Activated T-helper 2 cell treated with anti-CD3 and anti-CD28 coated beads, Interferon-gamma antibody, Interleukin-2, Interleukin-4, amounts not matched to agents 10 μg/mL and 5 μg/mL and 100 μg/mL, durations not matched to agents 14 hours and 24 hours and 36 hours (primary cell): Measurements from ENCODE around the gene PLEKHA8. TPM values are rescaled to one million over a fixed set of nuclear protein-coding genes. Genes with fewer than 3 reads are reported as not detected.
"Not testable (repeated sequence)": the region's sequence is repeated elsewhere in the genome, so short reads cannot be mapped to it uniquely, and the experiment has no call there.

Experiments used
- DNase-seq: peaks from one replicate; pipeline ENCODE4 v3.0.0; 2021; ENCODE audit warnings: low spot score
- H3K27ac Mint-ChIP-seq: one replicate; pipeline ENCODE4 v1.8.0; 2021; ENCODE audit warnings: mixed read lengths
- H3K27me3 Mint-ChIP-seq: one replicate; pipeline ENCODE4 v1.8.0; 2021; ENCODE audit warnings: low read depth, mixed read lengths
- H3K36me3 Mint-ChIP-seq: one replicate; pipeline ENCODE4 v1.8.0; 2021; ENCODE audit warnings: low read depth, mixed read lengths
- H3K4me1 Mint-ChIP-seq: one replicate; pipeline ENCODE4 v1.8.0; 2021; ENCODE audit warnings: low read depth, mixed read lengths
- H3K4me3 Mint-ChIP-seq: one replicate; pipeline ENCODE4 v1.8.0; 2021; ENCODE audit warnings: low read depth, mild to moderate bottlenecking, moderate library complexity, mixed read lengths
- H3K9me3 Mint-ChIP-seq: one replicate; pipeline ENCODE4 v1.8.0; 2021; ENCODE audit warnings: mixed read lengths
- intact Hi-C: fragments of 100-400 bp; cut with micrococcal nuclease; formaldehyde crosslinking; loops from one replicate; pipeline ENCODE4 v1.15.1; 2023
- total RNA-seq: library from RNA; stranded (reverse); gene quantifications from 2 replicates; pipeline ENCODE4 v1.2.3, GENCODE V29; 2022

Gene PLEKHA8
- total RNA-seq, 1 donor from 2014 or later: 10.9 TPM

GRCh38 chr7:30048582-30048981, 20.4 kb downstream of the PLEKHA8 start:
- intact Hi-C loops: no loop called here

GRCh38 chr7:30049173-30049572, 21.0 kb downstream of the PLEKHA8 start:
- Mint-ChIP-seq H3K27me3 (no peaks in the 10 kb centered on the region), H3K9me3 (no peaks in the 10 kb centered on the region), H3K4me1 (peaks cover 3% of the 10 kb centered on the region), H3K36me3 (peaks cover 30% of the 10 kb centered on the region), H3K4me3 (no peak overlapping the region), H3K27ac (no peak overlapping the region)
- no peak for DNase-seq
- intact Hi-C loops: no loop called here

More at GRCh38 chr7:30048582-30048981, 20.4 kb downstream of the PLEKHA8 start:
- H3K9me3 Mint-ChIP-seq: no peaks in the 10 kb centered on the region
- no peaks in the 10 kb centered on the region for H3K27me3 Mint-ChIP-seq
- DNase-seq: no peak
- H3K4me3 Mint-ChIP-seq: no peak overlapping the region
- peaks cover 27% of the 10 kb centered on the region for H3K36me3 Mint-ChIP-seq
- peaks cover 3% of the 10 kb centered on the region for H3K4me1 Mint-ChIP-seq
- H3K27ac Mint-ChIP-seq: no peak overlapping the region

DNA sequence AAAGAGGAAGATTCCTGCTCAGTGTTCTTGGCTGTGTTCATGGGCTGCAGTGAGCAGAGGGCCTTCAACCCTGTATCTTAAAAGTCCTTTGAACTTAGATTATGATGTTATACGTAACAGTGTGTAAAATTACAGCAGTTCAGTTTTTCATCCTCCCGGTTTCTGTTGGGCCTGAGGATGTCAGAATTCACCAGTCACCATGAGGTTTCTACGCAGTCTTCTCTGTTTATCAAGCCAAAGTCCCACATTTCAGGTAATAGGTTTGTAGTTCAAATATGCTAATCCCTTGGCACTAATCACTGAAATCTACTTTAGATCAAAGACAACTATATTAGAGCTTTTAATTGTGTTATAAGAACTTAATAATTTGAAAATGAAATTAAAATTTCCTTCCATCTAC, 24.9 kb downstream of the PLEKHA8 start:
- intact Hi-C loops: no loop called here
- Mint-ChIP-seq H3K27ac (no peak overlapping the region), H3K4me1 (peaks cover 3% of the 10 kb centered on the region), H3K4me3 (no peak overlapping the region), H3K36me3 (peaks cover 24% of the 10 kb centered on the region), H3K9me3 (no peaks in the 10 kb centered on the region), H3K27me3 (no peaks in the 10 kb centered on the region)
- no peak for DNase-seq

DNA sequence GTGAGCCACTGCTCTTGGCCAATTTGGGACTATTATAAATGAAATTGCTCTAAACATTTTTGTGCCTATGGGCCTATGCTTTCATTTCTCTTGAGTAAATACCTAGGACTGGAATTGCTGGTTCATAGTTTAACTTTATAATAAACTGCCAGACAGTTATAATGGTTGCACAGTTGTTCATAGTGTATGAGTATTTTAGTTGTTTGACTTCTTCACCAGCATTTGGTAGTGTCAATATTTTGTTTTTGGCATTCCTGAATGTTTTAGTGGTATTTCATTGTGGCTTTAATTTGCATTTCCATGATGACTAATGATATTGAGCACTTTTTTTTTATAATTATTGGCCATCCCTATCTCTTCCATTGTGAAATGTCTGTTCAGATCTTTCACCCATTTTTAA, 29.5 kb downstream of the PLEKHA8 start:
- intact Hi-C loops: no loop called here
- peaks cover 26% of the 10 kb centered on the region for H3K36me3 Mint-ChIP-seq
- no peak for DNase-seq

DNA sequence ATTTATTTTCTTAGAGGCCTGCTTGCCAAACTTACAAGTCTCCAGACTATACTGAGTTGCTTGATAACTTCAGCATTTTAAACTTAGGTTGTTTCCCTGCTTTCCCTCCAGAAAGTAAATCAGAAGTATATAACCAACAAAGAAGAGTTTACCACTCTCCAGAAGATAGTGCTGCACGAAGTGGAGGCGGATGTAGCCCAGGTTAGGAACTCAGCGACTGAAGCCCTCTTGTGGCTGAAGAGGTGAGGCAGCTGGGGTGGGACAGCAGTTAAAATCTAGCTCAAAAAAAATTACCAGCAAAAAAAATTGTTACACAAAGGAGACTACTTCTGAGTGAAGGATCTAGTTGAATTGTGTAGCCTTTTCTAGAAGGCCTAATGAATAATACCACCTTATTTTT, 33.6 kb downstream of the PLEKHA8 start:
- H3K36me3 Mint-ChIP-seq: peaks cover 24% of the 10 kb centered on the region
- not testable (repeated sequence) for H3K27me3 Mint-ChIP-seq, H3K4me1 Mint-ChIP-seq, H3K27ac Mint-ChIP-seq, H3K4me3 Mint-ChIP-seq, H3K9me3 Mint-ChIP-seq
- peak; percentile 15 for DNase-seq
- intact Hi-C loops: loop anchor here (1.0 kb wide), 1 partner anchor 32 kb away; no protein-coding TSS in a partner anchor

More for the DNA sequence above, 29.5 kb downstream of the PLEKHA8 start:
- H3K4me3 Mint-ChIP-seq: no peak overlapping the region
- no peaks in the 10 kb centered on the region for H3K27me3 Mint-ChIP-seq
- H3K27ac Mint-ChIP-seq: no peak overlapping the region
- peaks cover 2% of the 10 kb centered on the region for H3K4me1 Mint-ChIP-seq
- H3K9me3 Mint-ChIP-seq: no peaks in the 10 kb centered on the region

GRCh38 chr7:30062587-30062986, 34.4 kb downstream of the PLEKHA8 start:
- Mint-ChIP-seq H3K4me3 (no peak overlapping the region), H3K27me3 (no peaks in the 10 kb centered on the region), H3K9me3 (no peaks in the 10 kb centered on the region), H3K4me1 (peaks cover 2% of the 10 kb centered on the region), H3K36me3 (peaks cover 19% of the 10 kb centered on the region), H3K27ac (no peak overlapping the region)
- intact Hi-C loops: loop anchor here (1.0 kb wide), 1 partner anchor 33 kb away; no protein-coding TSS in a partner anchor
- no peak for DNase-seq

GRCh38 chr7:30065746-30066145, 37.5 kb downstream of the PLEKHA8 start:
- intact Hi-C loops: no loop called here
- H3K4me1 Mint-ChIP-seq: peaks cover 3% of the 10 kb centered on the region
- H3K9me3 Mint-ChIP-seq: no peaks in the 10 kb centered on the region
- DNase-seq: no peak
- no peak overlapping the region for H3K27ac Mint-ChIP-seq
- peaks cover 8% of the 10 kb centered on the region for H3K36me3 Mint-ChIP-seq
- no peak overlapping the region for H3K4me3 Mint-ChIP-seq
- H3K27me3 Mint-ChIP-seq: no peaks in the 10 kb centered on the region

- H3K27me3 Mint-ChIP-seq: no peaks in the 10 kb centered on the region
- H3K9me3 Mint-ChIP-seq: no peaks in the 10 kb centered on the region
These were observed 38.5 kb downstream of the PLEKHA8 start for GRCh38 chr7:30066687-30067086.

GRCh38 chr7:30068117-30068516, 39.9 kb downstream of the PLEKHA8 start:
- Mint-ChIP-seq H3K4me3 (no peak overlapping the region), H3K9me3 (no peaks in the 10 kb centered on the region), H3K27me3 (no peaks in the 10 kb centered on the region), H3K36me3 (no peaks in the 10 kb centered on the region), H3K27ac (no peak overlapping the region), H3K4me1 (peaks cover 3% of the 10 kb centered on the region)
- no peak for DNase-seq
- intact Hi-C loops: no loop called here

More at GRCh38 chr7:30066687-30067086, 38.5 kb downstream of the PLEKHA8 start:
- intact Hi-C loops: no loop called here
- no peak for DNase-seq
- H3K36me3 Mint-ChIP-seq: peaks cover 8% of the 10 kb centered on the region
- H3K4me3 Mint-ChIP-seq: no peak overlapping the region
- H3K4me1 Mint-ChIP-seq: peaks cover 3% of the 10 kb centered on the region
- H3K27ac Mint-ChIP-seq: no peak overlapping the region

DNA sequence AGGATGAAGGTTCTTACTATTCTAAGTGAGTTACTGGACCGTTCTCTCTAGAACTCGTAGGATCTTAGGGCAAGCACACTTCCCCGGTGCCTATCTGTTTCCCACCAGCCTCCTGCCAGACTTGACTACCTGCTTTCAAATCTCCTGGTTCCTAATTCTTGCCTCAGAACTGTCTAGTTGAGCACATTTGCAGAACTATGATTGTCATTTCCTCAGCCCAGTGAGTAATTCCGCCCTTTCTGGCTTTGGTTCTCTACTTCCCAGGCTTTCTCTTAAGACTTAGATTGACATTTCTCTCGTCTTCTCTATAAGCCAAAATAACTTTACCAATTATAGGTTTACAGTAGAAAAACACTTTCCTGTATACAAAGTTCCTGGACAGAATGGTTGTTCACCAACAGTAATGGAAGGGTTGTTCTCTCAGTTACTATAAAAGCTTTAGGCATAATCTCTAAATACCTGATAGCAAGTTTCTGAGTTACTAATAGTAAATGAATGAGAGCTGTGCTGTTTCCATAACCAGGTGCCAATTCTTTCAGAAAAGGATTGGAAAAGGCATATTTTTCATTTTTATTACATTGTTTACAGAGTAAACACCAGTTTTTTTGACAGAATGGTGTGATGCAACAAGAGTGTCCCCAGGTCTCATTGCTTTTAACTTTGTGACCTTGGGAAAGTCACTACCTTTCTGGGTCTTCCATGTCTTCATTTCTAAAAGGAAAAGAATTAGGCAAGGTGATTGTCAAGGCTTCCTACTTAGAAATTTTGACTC, 41.1 kb downstream of the PLEKHA8 start:
- Mint-ChIP-seq H3K4me1 (peaks cover 3% of the 10 kb centered on the region), H3K4me3 (no peak overlapping the region), H3K36me3 (no peaks in the 10 kb centered on the region), H3K27ac (no peak overlapping the region), H3K27me3 (no peaks in the 10 kb centered on the region), H3K9me3 (no peaks in the 10 kb centered on the region)
- intact Hi-C loops: no loop called here
- no peak for DNase-seq

DNA sequence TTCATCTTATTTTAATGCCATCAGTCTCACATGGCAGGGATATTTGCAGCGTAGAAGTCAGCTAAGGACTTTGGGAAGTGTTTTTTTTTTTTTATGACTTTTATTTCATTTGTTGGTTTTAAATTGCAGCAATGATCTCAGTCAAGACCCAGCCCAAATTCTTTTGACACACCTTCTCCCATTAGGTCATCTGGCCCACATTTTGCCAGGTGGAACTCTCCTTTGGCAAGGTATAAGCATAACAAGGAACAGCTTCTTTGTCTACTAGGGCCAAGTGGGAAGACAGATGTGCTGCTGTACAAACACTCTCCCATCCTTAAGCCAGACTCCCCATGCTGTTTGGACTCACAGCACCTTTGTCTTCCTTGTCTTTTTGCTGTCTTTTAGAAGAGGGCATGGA, 41.8 kb downstream of the PLEKHA8 start:
- DNase-seq: no peak
- H3K36me3 Mint-ChIP-seq: no peaks in the 10 kb centered on the region
- H3K4me1 Mint-ChIP-seq: peaks cover 3% of the 10 kb centered on the region
- H3K27ac Mint-ChIP-seq: no peak overlapping the region
- no peak overlapping the region for H3K4me3 Mint-ChIP-seq
- H3K27me3 Mint-ChIP-seq: no peaks in the 10 kb centered on the region
- no peaks in the 10 kb centered on the region for H3K9me3 Mint-ChIP-seq
- intact Hi-C loops: no loop called here

GRCh38 chr7:30072735-30073134, 44.5 kb downstream of the PLEKHA8 start:
- no peaks in the 10 kb centered on the region for H3K9me3 Mint-ChIP-seq
- H3K27me3 Mint-ChIP-seq: no peaks in the 10 kb centered on the region
- H3K27ac Mint-ChIP-seq: no peak overlapping the region
- H3K4me1 Mint-ChIP-seq: peaks cover 3% of the 10 kb centered on the region
- H3K36me3 Mint-ChIP-seq: no peaks in the 10 kb centered on the region
- H3K4me3 Mint-ChIP-seq: no peak overlapping the region
- no peak for DNase-seq
- intact Hi-C loops: no loop called here

DNA sequence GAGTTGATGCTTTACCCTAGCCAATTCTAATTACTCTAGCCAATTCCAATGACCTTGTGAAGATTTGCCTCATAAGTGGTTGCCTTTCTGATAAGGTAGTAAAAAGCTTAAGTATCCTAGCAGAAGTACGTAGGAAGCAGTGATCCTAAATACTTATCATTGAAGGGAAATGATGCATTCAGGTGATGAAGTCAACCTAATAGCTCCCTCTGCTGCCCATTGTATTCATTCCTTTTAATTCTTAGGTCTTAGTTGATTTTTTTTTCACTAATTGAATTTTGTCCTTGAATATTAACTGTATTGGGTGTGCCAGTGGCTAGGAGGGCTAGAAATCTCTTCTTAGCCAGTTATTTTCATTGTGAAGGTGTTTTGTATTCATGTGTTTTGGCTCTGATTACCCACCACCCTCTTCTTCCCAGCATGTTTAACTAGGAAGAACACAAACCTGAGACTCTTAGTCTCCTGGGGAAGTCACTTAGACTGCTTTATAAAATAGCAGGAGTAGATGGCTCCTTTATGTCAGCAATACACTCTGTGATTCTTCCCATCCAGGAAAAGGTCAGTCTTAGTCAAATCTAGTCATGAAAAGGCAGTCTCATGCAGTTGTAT, 46.3 kb downstream of the PLEKHA8 start:
- peaks cover 3% of the 10 kb centered on the region for H3K36me3 Mint-ChIP-seq
- no peak overlapping the region for H3K27ac Mint-ChIP-seq
- no peaks in the 10 kb centered on the region for H3K9me3 Mint-ChIP-seq
- no peaks in the 10 kb centered on the region for H3K4me1 Mint-ChIP-seq
- H3K4me3 Mint-ChIP-seq: no peak overlapping the region
- DNase-seq: no peak
- intact Hi-C loops: no loop called here
- H3K27me3 Mint-ChIP-seq: no peaks in the 10 kb centered on the region
